Measurements from ENCODE around the gene OR51E2.

DNA sequence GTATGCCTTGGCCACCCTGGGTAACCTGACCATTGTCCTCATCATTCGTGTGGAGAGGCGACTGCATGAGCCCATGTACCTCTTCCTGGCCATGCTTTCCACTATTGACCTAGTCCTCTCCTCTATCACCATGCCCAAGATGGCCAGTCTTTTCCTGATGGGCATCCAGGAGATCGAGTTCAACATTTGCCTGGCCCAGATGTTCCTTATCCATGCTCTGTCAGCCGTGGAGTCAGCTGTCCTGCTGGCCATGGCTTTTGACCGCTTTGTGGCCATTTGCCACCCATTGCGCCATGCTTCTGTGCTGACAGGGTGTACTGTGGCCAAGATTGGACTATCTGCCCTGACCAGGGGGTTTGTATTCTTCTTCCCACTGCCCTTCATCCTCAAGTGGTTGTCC, 57.7 kb downstream of the OR51E2 start:
- no peak for TF ChIP-seq ZFX (IDR thresholded peaks at IDR 0.05; ENCODE audit: borderline replicate concordance)
- TF ChIP-seq CTCF (IDR thresholded peaks at IDR 0.05), result no peak

All from 22Rv1 (cell line).